ENCODE results near the gene CERS4.
"Not testable (repeated sequence)": the region's sequence is repeated elsewhere in the genome, so short reads cannot be mapped to it uniquely, and the experiment has no call there.

Gene CERS4

DNA sequence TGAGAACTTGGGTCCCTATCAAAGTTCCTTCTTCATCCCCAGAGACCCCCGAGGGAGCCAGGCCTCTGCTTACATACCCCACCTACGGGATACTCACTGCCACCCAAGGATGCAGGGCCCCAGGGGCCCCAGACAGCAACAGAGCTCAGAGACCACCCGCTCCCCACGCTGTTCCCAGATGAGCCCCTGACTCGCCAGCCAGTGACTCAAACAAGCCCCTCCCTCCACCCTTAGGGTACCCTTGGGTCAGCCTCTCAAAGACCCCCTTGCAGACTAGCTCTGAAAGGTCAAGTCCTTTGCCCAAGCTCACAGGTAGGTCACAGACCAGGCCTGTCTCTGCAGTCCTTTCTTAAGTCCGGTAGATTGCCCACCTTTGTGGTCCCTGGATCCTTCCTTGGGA, 53.3 kb downstream of the CERS4 start:
- no peak for DNase-seq (ENCODE audit: low read depth)

DNA sequence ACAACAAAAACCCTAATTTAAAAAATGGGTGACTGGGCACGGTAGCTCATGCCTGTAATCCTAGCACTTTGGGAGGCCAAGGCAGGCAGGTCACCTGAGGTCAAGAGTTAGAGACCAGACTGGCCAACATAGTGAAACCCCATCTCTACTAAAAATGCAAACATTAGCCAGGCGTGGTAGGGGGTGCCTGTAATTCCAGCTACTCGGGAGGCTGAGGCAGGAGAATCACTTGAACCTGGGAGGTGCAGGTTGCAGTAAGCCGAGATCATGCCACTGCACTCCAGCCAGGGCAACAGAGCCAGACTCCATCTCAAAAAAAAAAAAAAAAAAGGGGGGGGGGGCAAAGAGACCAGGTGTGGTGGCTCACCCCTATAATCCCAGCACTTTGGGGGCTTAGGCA, 55.1 kb downstream of the CERS4 start:
- not testable (repeated sequence) for DNase-seq (ENCODE audit: low read depth)

DNA sequence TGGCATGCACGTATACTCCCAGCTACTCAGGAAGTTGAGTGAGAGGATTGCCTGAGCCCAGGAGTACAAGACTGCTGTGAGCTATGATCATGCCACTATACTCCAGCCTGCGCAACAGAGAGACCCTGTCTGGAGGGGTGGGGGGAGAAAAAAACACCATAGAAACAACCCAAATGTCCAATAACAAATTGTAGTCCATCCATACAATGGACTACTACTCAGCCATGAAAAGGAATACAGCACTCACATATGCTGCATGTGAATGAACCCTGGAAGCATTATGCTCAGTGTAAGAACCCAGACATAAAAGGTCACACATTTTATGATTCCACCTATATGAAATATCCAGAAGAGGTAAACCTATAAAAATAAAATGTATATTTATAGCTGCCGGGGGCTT, 56.7 kb downstream of the CERS4 start:
- no peak for DNase-seq (ENCODE audit: low read depth)

DNA sequence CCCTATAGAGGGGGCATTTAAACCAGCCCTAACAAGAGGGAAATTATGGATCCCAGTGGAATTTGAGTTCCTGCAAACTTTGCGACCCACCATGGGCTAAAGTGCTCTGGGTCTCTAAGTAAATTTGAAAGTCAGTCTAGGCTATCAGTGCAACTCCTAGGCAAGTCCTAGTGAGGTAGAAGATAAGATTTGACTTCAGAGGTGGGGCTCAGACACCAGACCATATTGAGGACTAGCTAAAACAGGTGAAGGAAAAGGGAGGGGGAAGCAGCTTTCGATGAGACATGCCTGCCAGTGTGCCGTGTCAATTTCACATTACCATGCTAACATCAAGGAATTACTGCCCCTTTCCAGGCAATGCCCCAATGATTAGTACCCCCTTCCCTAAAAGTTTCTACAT, 60.6 kb downstream of the CERS4 start:
- DNase-seq (ENCODE audit: low read depth) = no peak

DNA sequence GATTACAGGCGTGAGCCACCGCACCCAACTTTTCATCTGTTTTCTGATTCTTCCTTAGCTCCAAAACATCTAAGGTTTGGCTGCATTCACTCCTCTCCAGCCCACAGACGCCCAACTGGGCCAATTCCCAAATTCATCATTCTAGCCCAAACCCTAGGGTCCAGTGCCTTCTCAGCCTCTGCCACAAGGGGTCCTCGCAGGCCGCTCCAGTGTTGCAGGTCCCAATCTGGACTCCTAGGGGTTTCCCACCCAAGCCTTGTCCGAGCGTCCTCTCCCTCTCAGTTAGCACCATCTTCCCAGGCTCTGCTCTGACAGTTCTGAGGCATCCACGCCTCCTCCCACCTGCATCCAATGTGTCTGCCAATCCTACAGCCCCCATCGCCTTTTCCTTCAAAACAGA, 67.3 kb downstream of the CERS4 start:
- DNase-seq (ENCODE audit: low read depth) = not testable (repeated sequence)

DNA sequence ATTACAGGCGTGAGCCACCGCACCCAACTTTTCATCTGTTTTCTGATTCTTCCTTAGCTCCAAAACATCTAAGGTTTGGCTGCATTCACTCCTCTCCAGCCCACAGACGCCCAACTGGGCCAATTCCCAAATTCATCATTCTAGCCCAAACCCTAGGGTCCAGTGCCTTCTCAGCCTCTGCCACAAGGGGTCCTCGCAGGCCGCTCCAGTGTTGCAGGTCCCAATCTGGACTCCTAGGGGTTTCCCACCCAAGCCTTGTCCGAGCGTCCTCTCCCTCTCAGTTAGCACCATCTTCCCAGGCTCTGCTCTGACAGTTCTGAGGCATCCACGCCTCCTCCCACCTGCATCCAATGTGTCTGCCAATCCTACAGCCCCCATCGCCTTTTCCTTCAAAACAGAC, 82.2 kb downstream of the CERS4 start:
- DNase-seq (ENCODE audit: low read depth) = not testable (repeated sequence)

DNA sequence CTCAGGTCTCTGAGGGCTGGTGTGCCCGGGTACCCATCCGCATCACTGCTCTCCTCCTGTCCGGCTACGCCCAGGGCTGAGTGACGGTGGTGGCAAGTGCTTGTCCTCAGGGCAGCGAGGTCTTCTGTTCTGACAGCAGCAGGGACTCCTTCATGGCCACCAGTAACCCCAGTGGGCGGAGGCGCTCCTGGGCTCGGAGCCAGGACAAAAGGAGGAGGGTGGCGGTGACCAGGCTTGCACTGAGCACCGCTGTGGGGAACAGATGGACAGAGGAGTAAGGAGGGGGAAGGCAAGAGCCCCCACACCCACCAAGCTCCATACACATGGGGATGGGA, 93.2 kb downstream of the CERS4 start:
- no peak for DNase-seq (ENCODE audit: low read depth)

DNA sequence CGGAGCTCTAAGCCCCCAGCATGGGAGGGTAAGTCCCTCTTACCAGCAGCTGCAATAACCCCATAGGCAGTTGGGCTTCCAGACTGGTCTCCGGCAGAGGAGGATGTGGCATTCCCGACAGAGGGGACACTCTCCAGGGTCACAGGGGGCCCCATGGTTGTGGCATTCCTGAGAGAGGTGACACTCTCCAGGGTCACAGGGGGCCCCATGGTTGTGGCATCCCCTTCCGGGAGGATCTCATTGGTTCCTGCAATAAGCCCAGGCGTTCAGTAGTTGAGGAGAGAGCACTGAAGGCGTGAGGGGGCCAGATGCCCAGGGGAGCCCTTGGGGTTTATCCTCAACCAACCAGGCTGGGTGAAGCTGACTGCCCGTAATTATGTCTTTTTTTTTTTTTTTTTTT, 93.6 kb downstream of the CERS4 start:
- DNase-seq (ENCODE audit: low read depth) = no peak

DNA sequence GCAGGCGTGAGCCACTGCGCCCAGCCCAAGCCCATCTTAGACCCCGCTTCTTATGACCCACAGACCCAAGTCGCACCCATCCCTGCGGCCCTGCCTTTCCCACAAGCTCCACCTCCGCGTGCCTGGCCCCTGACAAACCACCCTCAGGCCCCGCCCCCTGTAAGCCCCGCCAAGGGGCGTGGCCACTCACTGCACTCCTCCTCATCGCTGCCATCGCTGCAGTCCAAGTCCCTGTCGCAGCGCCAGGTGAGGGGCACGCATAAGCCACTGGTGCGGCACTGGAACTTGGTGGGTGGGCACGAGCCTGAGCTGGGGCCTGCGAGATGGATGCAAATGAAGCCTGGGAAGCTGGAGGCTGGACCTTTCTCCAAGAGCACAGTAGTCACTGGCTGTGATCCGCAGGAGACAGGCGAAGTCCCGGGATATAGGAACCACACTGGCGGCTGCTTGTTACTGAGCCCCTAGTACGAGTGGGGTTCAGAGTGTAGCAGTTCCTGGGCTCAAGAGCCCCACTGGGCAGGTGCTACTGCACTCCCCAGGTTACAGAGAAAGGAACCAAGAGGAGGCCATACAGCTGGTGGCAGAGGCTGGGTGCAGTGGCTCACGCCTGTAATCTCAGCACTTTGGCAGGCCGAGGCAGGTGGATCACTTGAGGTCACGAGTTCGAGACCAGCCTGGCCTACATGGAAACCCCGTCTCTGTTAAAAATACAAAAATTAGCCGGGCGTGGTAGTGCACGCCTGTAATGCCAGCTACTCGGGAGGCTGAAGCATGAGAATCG, 95.9 kb downstream of the CERS4 start:
- DNase-seq (ENCODE audit: low read depth) = no peak

DNA sequence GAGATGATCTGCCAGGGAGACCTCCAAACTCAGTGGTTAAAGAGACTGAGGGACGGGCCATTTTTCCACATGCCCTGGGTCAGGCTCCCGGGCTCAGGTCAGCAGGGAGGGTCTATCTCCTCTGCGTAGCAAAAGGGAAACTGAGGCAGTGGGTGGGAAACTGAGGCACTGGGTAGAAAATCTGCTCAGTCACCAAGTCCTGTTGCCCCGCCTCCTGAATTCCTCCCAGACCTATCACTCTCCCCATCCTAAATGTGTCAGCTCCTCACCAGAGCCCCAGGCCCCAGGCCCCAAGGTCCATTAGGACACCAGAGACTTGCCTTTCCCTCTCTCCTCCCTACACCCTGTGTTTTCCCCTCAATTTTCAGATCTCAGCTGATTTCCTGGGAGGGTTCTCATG, 96.6 kb downstream of the CERS4 start:
- no peak for DNase-seq (ENCODE audit: low read depth)

DNA sequence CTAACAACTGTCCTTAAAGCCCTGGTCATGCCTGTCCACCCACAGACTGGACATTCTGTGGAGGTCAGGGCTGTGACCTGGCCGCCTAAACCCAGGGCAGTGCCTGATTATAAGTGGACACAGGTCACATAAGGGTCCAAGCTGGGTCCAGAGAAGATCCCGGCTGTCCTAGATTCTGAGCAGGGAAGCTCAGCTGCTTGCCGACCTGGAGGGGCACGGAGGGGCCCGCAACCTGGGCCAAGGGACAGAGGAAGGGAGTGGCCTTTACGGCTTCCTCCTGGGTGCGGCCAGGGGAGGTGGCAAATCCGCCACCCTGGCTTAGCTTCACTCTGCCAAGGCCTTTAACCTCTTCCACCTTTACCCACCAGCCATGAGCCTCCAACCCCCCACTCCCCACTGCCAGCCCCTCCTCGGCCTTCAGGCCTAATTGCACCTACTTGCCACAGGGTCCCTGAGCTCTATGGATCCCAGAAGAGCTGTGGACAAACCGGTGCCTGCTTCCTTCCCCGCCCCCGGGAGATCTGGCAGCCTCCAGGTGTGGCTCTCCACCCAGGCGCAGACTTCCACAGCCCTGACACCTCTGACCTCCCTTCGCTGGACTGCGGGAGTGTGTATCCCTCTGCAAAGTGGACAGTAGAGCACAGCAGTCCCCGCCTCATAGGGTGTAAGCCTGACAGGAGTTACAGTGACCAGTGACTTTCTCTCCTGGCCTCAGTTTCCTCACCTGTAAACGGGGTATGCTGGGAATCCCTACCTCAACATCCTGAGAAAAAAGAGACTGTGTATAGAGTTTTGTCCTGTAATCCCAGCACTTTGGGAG, 97.3 kb downstream of the CERS4 start:
- DNase-seq (ENCODE audit: low read depth) = no peak

DNA sequence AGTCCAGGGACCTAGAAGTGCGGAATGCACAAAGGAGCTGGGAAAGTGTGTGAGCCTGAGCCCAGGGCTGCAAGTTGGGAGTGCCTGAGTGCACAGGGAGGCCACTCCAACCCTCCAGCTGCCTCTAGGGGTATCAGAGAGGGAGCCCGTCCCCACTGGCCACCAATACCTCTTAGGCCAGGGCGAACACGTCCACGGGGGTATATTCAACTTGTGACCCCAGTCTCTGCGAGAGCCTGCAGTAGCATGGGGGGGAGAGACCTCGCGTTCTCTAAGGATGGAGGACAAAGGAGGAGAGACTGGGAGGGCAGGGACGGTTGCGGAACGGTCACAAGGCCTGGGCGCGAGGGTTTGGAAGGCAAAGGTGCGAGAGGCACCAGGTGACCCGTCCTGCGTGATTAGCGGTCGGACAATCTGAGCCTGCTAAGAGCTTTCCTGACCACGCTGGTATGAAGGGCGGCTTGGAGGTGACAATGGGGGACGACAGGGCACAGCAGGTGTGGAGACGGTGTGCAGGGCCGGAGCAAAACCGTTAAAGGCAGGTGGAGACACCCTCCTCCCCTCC, 98.3 kb downstream of the CERS4 start:
- DNase-seq (ENCODE audit: low read depth) = no peak

DNA sequence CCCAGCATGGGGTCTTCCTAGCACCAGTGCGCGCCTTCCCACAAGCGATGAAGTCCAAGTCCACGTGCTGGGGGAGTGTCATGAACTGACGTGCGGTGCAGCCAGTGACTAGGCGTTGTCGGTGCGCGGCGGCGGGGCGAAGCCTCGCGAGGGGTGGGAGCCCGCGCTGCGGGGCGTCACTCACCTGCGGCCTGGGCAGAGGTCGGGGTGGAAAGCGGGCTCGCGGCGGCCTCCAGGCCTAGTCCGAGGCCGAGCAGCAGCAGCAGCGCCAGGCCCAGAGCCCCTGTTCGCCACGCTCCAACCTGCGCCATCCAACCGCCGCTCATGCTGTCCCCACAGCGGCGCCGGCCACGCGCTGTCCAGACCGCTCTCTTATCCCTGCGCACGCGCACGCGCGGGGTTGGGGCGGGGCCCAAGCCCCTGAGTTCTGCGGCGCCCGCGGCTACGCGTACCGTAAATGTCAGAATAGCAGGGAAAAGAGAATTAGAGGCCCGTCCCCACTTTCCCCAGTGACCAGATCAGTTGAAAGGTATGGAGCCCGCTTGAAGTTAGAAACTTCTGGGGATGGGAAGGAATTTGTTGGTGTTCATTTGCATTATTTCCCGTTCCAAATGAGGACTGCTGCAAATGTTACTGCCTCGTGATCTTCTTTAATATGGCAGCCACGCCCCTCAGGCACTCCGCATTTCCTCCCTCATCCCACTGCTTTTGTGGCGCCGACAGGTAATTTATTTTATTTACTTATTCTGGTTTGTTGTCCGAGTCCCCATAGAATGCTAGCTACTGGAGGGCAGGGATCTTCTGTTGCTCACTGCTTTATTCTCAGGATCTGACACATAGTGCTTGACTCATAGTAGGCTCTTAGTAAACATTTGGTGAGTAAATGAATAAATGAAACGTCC, 99.0 kb downstream of the CERS4 start, which contains the start of gene CD320:
TSS of gene CD320 (minus strand) at position 394 of the 902 bp plus-strand sequence. CDS start at position 326, 68 bp downstream.
- peak; percentile 82 for DNase-seq (ENCODE audit: low read depth)

DNA sequence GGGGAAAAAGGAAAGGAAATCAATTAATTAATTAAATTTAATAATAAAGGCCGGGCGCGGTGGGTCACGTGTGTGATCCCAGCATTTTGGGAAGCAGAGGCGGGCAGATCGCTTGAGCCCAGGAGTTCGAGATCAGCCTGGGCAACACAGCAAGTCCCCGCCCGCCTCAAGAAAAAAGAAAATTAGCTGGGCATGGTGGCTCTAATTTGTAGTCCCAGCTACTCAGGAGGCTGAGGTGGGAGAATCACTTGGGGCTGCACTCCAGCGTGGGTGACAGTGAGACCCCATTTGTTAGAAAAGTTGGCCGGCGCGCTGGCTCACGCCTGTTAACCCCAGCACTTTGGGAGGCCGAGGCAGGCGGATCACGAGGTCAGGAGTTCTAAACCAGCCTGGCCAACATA, 99.7 kb downstream of the CERS4 start:
- DNase-seq (ENCODE audit: low read depth) = no peak

DNA sequence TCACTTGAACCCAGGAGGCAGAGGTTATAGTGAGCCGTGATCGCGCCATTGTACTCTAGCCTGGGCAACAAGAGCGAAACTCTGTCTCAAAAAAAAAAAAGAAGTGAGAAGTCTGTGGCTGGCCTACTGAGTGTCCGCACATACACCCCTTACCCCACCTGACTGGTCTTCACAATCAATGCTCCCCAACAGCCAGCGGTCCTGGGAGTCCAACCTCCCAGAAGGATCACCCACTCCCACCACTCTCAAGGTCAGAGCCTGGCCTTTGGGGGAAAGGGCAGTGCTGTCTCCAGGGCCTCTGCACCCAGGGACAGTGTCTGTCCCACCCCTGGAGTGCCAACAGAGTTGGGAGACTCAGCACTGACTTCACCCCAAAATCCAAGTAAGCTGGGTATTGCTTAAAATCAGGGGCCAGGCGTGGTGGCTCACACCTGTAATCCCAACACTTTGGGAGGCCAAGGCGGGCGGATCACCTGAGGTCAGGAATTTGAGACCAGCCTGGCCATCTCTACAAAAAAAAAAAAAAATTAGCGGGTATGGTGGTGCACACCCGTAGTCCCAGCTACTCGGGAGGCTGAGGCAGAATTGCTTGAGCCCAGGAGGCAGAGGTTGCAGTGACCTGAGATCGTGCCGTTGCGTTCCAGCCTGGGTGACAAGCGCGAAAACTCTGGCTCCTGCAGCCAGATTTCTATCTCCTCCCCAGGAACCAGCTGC, 101.3 kb downstream of the CERS4 start:
- DNase-seq (ENCODE audit: low read depth) = no peak

DNA sequence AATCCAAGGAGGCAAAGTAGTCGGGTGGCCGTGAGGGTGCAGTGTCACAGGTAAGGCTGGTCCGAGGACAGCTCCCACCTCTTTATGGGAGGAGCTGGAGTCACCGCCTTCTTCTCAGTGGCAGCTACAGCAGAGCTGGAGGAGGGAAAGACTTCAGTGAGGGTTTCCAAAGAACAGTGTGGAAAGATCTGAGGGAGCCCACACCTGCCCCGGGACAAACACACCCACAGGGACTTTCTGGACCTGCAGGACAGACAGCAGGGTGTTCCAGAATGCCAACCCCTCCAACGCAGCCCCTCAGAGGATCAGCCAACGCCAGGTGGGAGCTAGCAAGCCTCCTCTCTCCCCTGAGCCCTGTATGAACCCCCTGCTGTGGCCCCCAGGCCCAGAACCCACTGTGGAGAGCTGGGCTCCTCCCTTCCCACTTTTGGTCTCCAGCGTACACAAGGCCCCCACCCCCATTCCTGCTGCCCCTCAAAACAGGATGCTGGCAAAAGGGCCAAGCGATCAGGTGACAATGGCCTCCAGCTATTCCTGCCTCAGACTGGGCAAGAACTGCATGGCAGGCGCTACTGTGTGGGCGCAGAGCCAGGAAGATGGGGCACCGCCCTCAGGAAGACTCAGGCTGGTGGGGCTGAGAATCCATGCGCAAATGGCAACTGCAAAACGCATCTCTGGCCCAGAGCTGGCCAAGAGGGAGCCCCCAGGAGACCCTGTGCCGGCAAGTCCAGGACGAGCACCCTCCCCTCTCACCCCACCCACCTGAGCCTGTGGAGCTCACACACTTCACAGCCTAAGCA, 102.5 kb downstream of the CERS4 start:
- no peak for DNase-seq (ENCODE audit: low read depth)
